ENCODE measurements around the gene ATP9A. TPM values are rescaled to one million over a fixed set of nuclear protein-coding genes. Genes with fewer than 3 reads are reported as not detected.

ATP9A gene
- polyA plus RNA-seq, 3 donors: 0.04 TPM; not detected in 2

GRCh38 chr20:51562027-51562331 lies 206.2 kb downstream of the ATP9A start:
- H3K27ac Mint-ChIP-seq: no peak overlapping the region
- Histone ChIP-seq H3K9ac (ENCODE audit: insufficient read depth, low read length, poor library complexity, severe bottlenecking) (no peak overlapping the region), H3K79me2 (ENCODE audit: insufficient read depth, low read length) (no peaks in the 10 kb centered on the region), H3K4me1 (ENCODE audit: control insufficient read depth in 1 of 2, insufficient read depth in 2 of 2, low read length in 2 of 2) (peaks cover 4% of the 10 kb centered on the region in 2 donors), H3K27ac (ENCODE audit: low read depth in 1 of 2, low read length in 2 of 2) (no peak overlapping the region), H3K9me3 (replicated peaks in 1 of 2; ENCODE audit: control insufficient read depth in 1 of 2, insufficient read depth in 1 of 2, low read length in 2 of 2) (peaks cover 0 to 4% of the 10 kb centered on the region in 2 donors), H4K20me1 (ENCODE audit: insufficient read depth, low read length) (no peaks in the 10 kb centered on the region), H3K27me3 (ENCODE audit: control insufficient read depth in 2 of 2, insufficient read depth in 2 of 2, low read length in 2 of 2) (peaks cover 38 to 77% of the 10 kb centered on the region in 2 donors), H3K36me3 (replicated peaks in 1 of 2; ENCODE audit: control insufficient read depth in 1 of 2, insufficient read depth in 2 of 2, low read length in 2 of 2) (no peaks in the 10 kb centered on the region), H3K4me3 (replicated peaks in 1 of 3; ENCODE audit: low read depth in 2 of 3, low read length in 3 of 3) (no peak overlapping the region), H2AFZ (ENCODE audit: insufficient read depth, low read depth, low read length, poor library complexity, severe bottlenecking) (no peak overlapping the region), H3K4me2 (replicated peaks; ENCODE audit: extremely low read depth, low read length, poor library complexity, severe bottlenecking) (no peak overlapping the region)
- no peaks in the 10 kb centered on the region for H3K36me3 Mint-ChIP-seq
- H3K4me1 Mint-ChIP-seq: peaks cover 10% of the 10 kb centered on the region
- TF ChIP-seq CTCF (IDR thresholded peaks at IDR 0.05): no peak
- peaks cover 0 to 13% (median 0%) of the 10 kb centered on the region in 7 donors for H3K9me3 Mint-ChIP-seq
- intact Hi-C loops (cut with micrococcal nuclease): no loop called here
- H3K27me3 Mint-ChIP-seq (ENCODE audit: low read depth in 3 of 3): peaks cover 62 to 70% (median 65%) of the 10 kb centered on the region in 3 donors
- 0% methylated on average over 9 of the region's 10 CpGs for WGBS (ENCODE audit: insufficient coverage)
- peak overlapping the region in 1 of 2 donors; percentile 77 for H3K4me3 Mint-ChIP-seq
- no peak for DNase-seq

GRCh38 chr20:51560550-51561307 lies 207.5 kb downstream of the ATP9A start:
- Histone ChIP-seq H3K9ac (ENCODE audit: insufficient read depth, low read length, poor library complexity, severe bottlenecking) (no peak overlapping the region), H3K27me3 (ENCODE audit: control insufficient read depth in 2 of 2, insufficient read depth in 2 of 2, low read length in 2 of 2) (peaks cover 38 to 74% of the 10 kb centered on the region in 2 donors)
- peak overlapping the region in 1 of 7 donors; percentile 26 for H3K27ac Mint-ChIP-seq

More at GRCh38 chr20:51560550-51561307, 207.5 kb downstream of the ATP9A start:
- Histone ChIP-seq H3K79me2 (ENCODE audit: insufficient read depth, low read length) (no peaks in the 10 kb centered on the region), H4K20me1 (ENCODE audit: insufficient read depth, low read length) (no peaks in the 10 kb centered on the region), H3K27ac (ENCODE audit: low read depth in 1 of 2, low read length in 2 of 2) (no peak overlapping the region), H3K4me3 (replicated peaks in 1 of 3; ENCODE audit: low read depth in 2 of 3, low read length in 3 of 3) (no peak overlapping the region), H3K4me1 (ENCODE audit: control insufficient read depth in 1 of 2, insufficient read depth in 2 of 2, low read length in 2 of 2) (peaks cover 4% of the 10 kb centered on the region in 2 donors), H2AFZ (ENCODE audit: insufficient read depth, low read depth, low read length, poor library complexity, severe bottlenecking) (no peak overlapping the region), H3K4me2 (replicated peaks; ENCODE audit: extremely low read depth, low read length, poor library complexity, severe bottlenecking) (no peak overlapping the region), H3K36me3 (replicated peaks in 1 of 2; ENCODE audit: control insufficient read depth in 1 of 2, insufficient read depth in 2 of 2, low read length in 2 of 2) (no peaks in the 10 kb centered on the region), H3K9me3 (replicated peaks in 1 of 2; ENCODE audit: control insufficient read depth in 1 of 2, insufficient read depth in 1 of 2, low read length in 2 of 2) (peaks cover 0 to 4% of the 10 kb centered on the region in 2 donors)
- DNase-seq: no peak
- Mint-ChIP-seq H3K27me3 (ENCODE audit: low read depth in 3 of 3) (peaks cover 60 to 68% (median 61%) of the 10 kb centered on the region in 3 donors), H3K4me1 (peaks cover 10% of the 10 kb centered on the region), H3K9me3 (peaks cover 0 to 13% (median 0%) of the 10 kb centered on the region in 7 donors), H3K36me3 (no peaks in the 10 kb centered on the region), H3K4me3 (peak overlapping the region in 1 of 2 donors; percentile 75)
- intact Hi-C loops (cut with micrococcal nuclease): no loop called here
- TF ChIP-seq CTCF (IDR thresholded peaks at IDR 0.05): no peak
- WGBS (ENCODE audit: insufficient coverage): 59% methylated on average over 10 of the region's 16 CpGs
